WTC11 (cell line): ENCODE data around the gene PSMA3. TPM values are rescaled to one million over a fixed set of nuclear protein-coding genes. Genes with fewer than 3 reads are reported as not detected.
"Not testable (repeated sequence)": the region's sequence is repeated elsewhere in the genome, so short reads cannot be mapped to it uniquely, and the experiment has no call there.

Experiments used
- ATAC-seq: fragments of 200-7000 bp; cut with Tn5 transposase; 2 replicates; pipeline ENCODE4 v1.10.0; 2021; ENCODE audit warnings: mild to moderate bottlenecking, moderate library complexity
- CTCF ChIA-PET: fragments of 300-600 bp; sonication (Branson Sonifier 250); formaldehyde crosslinking; loops from one replicate; lab custom pipeline; 2021; ENCODE audit warnings: antibody characterized with exemption; lab: Charles Lee
- POLR2A ChIA-PET: fragments of 350-600 bp; sonication (Branson Sonifier 250); formaldehyde crosslinking; loops from one replicate; lab custom pipeline; 2021; ENCODE audit warnings: antibody characterized with exemption; lab: Charles Lee
- DNase-seq: peaks from one replicate; pipeline ENCODE4 v3.0.0; 2021; ENCODE audit warnings: low spot score
- H3K27ac Mint-ChIP-seq: 2 replicates; pipeline ENCODE4 v1.8.0; 2021; ENCODE audit warnings: mixed read lengths
- H3K27me3 Mint-ChIP-seq: 2 replicates; pipeline ENCODE4 v1.8.0; 2021; ENCODE audit warnings: low read depth, mild to moderate bottlenecking, moderate library complexity, mixed read lengths
- H3K36me3 Mint-ChIP-seq: 2 replicates; pipeline ENCODE4 v1.8.0; 2021; ENCODE audit warnings: mixed read lengths
- H3K4me1 Mint-ChIP-seq: 2 replicates; pipeline ENCODE4 v1.8.0; 2022; ENCODE audit warnings: mixed read lengths
- H3K4me3 Mint-ChIP-seq: 2 replicates; pipeline ENCODE4 v1.8.0; 2021; ENCODE audit warnings: mild to moderate bottlenecking, moderate library complexity, mixed read lengths
- H3K9me3 Mint-ChIP-seq: 2 replicates; pipeline ENCODE4 v1.8.0; 2021; ENCODE audit warnings: mixed read lengths
- ATF3 ChIP-seq: sonication (generic); formaldehyde crosslinking; conservative IDR thresholded peaks from 2 replicates; pipeline ENCODE4 v1.8.1; 2022; ENCODE audit warnings: mild to moderate bottlenecking, missing genetic modification reagents
- FOXP1 ChIP-seq: sonication (generic); formaldehyde crosslinking; IDR thresholded peaks from 2 replicates; pipeline ENCODE4 v1.8.0; 2022; ENCODE audit warnings: missing genetic modification reagents, mild to moderate bottlenecking, moderate library complexity, borderline replicate concordance
- HMGA2 ChIP-seq: fragments of 250-450 bp; sonication (Bioruptor Pico); IDR thresholded peaks from 2 replicates; pipeline ENCODE4 v1.4.0; 2021; ENCODE audit warnings: mild to moderate bottlenecking, moderate library complexity
- IRF1 ChIP-seq: sonication (generic); formaldehyde crosslinking; IDR thresholded peaks from 2 replicates; pipeline ENCODE4 v1.8.0; 2023; ENCODE audit warnings: missing genetic modification reagents
- JUN ChIP-seq: sonication (generic); formaldehyde crosslinking; IDR thresholded peaks from 2 replicates; pipeline ENCODE4 v1.8.0; 2023; ENCODE audit warnings: mild to moderate bottlenecking, missing genetic modification reagents
- KAT7 ChIP-seq: sonication (generic); formaldehyde crosslinking; IDR thresholded peaks from 2 replicates; pipeline ENCODE4 v1.8.1; 2023; ENCODE audit warnings: missing genetic modification reagents, mild to moderate bottlenecking, borderline replicate concordance
- MLX ChIP-seq: sonication (generic); formaldehyde crosslinking; IDR thresholded peaks from 2 replicates; pipeline ENCODE4 v1.8.1; 2023; ENCODE audit warnings: mild to moderate bottlenecking, missing genetic modification reagents, moderate library complexity
- NR3C1 ChIP-seq: sonication (generic); formaldehyde crosslinking; conservative IDR thresholded peaks from 2 replicates; pipeline ENCODE4 v1.8.1; 2023; ENCODE audit warnings: low read depth, mild to moderate bottlenecking, missing genetic modification reagents
- PRDM15 ChIP-seq: sonication (generic); formaldehyde crosslinking; IDR thresholded peaks from 2 replicates; pipeline ENCODE4 v1.8.0; 2022; ENCODE audit warnings: missing genetic modification reagents
- PREB ChIP-seq: sonication (generic); formaldehyde crosslinking; IDR thresholded peaks from 2 replicates; pipeline ENCODE4 v1.8.1; 2022; ENCODE audit warnings: mild to moderate bottlenecking, missing genetic modification reagents, moderate library complexity, borderline replicate concordance
- ZBTB21 ChIP-seq: sonication (generic); formaldehyde crosslinking; IDR thresholded peaks from 2 replicates; pipeline ENCODE4 v1.8.1; 2023; ENCODE audit warnings: mild to moderate bottlenecking, missing genetic modification reagents, borderline replicate concordance
- ZMAT4 ChIP-seq: fragments of 250-450 bp; sonication (Bioruptor Pico); IDR thresholded peaks from 2 replicates; pipeline ENCODE4 v1.9.0; 2021; ENCODE audit warnings: mild to moderate bottlenecking
- ZNF232 ChIP-seq: sonication (generic); formaldehyde crosslinking; IDR thresholded peaks from 2 replicates; pipeline ENCODE4 v1.8.0; 2022; ENCODE audit warnings: mild to moderate bottlenecking, missing genetic modification reagents
- total RNA-seq: library from RNA; stranded (reverse); gene quantifications from 3 replicates; pipeline ENCODE4 v1.2.3, GENCODE V29; 2021
- TF ChIP-seq, protein P1 (sequence below): sonication (generic); formaldehyde crosslinking; IDR thresholded peaks from 2 replicates; pipeline ENCODE4 v1.8.0; 2023; ENCODE audit warnings: mild to moderate bottlenecking, missing genetic modification reagents
- TF ChIP-seq, protein P2 (sequence below): sonication (generic); formaldehyde crosslinking; IDR thresholded peaks from 2 replicates; pipeline ENCODE4 v1.8.1; 2022; ENCODE audit warnings: low read depth, missing genetic modification reagents, borderline replicate concordance

The PSMA3 gene
- total RNA-seq, 1 experiment from 2014 or later: 286 TPM

DNA sequence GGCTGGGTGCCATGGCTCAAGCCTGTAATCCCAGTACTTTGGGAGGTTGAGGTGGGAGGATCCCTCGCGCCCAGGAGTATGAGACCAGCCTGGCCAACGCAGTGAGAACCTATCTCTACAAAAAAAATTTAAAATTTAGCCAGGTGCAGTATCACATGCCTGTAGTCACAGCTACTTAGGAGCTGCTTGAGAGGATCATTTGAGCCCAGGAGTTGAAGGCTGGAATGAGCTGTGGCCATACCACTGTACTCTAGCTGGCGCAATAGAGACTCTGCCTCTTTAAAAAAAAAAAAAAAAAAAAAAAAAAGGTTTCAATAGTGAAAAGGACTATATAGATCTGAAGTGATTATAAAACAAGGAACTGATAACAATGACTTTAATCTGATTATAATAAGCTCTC lies 13.5 kb downstream of the PSMA3 start (continued):
- no peak for TF ChIP-seq PREB (CRISPR knock-in tag)
- no peak for TF ChIP-seq HMGA2

DNA sequence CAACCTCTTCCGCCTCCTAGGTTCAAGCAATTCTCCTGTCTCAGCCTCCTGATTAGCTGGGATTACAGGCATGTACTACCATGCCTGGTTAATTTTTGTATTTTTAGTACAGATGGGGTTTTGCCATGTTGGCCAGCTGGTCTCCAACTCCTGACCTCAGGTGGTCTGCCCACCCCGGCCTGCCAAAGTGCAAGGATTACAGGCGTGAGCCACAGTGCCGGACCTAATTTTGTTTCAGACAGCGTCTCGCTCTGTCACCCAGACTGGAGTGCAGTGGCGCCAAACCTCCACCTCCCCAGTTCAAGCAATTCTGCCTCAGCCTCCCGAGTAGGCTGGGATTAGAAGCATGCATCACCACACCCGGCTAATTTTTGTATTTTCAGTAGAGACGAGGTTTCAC lies 17.4 kb downstream of the PSMA3 start:
- POLR2A ChIA-PET: interaction anchor here (0.6 kb wide), 1 partner anchor 10 kb away, joined by 3 read pairs; no protein-coding TSS in a partner anchor
- not testable (repeated sequence) for ATAC-seq
- H3K36me3 Mint-ChIP-seq: peaks cover 67% of the 10 kb centered on the region

GRCh38 chr14:58265401-58265800 lies 20.8 kb downstream of the PSMA3 start:
- ATAC-seq: no peak
- CTCF ChIA-PET: no interaction called here
- DNase-seq: no peak

More for the DNA sequence above, 17.4 kb downstream of the PSMA3 start:
- H3K27ac Mint-ChIP-seq, H3K4me1 Mint-ChIP-seq, H3K9me3 Mint-ChIP-seq, H3K27me3 Mint-ChIP-seq, H3K4me3 Mint-ChIP-seq, DNase-seq, CTCF ChIA-PET: not testable (repeated sequence)

More at GRCh38 chr14:58265401-58265800, 20.8 kb downstream of the PSMA3 start:
- no peak for TF ChIP-seq ZMAT4
- no peak for TF ChIP-seq PREB (CRISPR knock-in tag)
- no peak for TF ChIP-seq FOXP1 (CRISPR knock-in tag)
- TF ChIP-seq MLX (CRISPR knock-in tag): no peak
- no peak for TF ChIP-seq ZBTB21
- TF ChIP-seq, protein P1, sequence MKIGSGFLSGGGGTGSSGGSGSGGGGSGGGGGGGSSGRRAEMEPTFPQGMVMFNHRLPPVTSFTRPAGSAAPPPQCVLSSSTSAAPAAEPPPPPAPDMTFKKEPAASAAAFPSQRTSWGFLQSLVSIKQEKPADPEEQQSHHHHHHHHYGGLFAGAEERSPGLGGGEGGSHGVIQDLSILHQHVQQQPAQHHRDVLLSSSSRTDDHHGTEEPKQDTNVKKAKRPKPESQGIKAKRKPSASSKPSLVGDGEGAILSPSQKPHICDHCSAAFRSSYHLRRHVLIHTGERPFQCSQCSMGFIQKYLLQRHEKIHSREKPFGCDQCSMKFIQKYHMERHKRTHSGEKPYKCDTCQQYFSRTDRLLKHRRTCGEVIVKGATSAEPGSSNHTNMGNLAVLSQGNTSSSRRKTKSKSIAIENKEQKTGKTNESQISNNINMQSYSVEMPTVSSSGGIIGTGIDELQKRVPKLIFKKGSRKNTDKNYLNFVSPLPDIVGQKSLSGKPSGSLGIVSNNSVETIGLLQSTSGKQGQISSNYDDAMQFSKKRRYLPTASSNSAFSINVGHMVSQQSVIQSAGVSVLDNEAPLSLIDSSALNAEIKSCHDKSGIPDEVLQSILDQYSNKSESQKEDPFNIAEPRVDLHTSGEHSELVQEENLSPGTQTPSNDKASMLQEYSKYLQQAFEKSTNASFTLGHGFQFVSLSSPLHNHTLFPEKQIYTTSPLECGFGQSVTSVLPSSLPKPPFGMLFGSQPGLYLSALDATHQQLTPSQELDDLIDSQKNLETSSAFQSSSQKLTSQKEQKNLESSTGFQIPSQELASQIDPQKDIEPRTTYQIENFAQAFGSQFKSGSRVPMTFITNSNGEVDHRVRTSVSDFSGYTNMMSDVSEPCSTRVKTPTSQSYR: no peak
- no peak for TF ChIP-seq PRDM15 (CRISPR knock-in tag)
- TF ChIP-seq ZNF232: no peak
- no peak for TF ChIP-seq KAT7 (CRISPR knock-in tag)
- TF ChIP-seq ATF3 (CRISPR knock-in tag): no peak
- no peak for TF ChIP-seq IRF1 (CRISPR knock-in tag)
- TF ChIP-seq JUN: no peak
- TF ChIP-seq, protein P2, sequence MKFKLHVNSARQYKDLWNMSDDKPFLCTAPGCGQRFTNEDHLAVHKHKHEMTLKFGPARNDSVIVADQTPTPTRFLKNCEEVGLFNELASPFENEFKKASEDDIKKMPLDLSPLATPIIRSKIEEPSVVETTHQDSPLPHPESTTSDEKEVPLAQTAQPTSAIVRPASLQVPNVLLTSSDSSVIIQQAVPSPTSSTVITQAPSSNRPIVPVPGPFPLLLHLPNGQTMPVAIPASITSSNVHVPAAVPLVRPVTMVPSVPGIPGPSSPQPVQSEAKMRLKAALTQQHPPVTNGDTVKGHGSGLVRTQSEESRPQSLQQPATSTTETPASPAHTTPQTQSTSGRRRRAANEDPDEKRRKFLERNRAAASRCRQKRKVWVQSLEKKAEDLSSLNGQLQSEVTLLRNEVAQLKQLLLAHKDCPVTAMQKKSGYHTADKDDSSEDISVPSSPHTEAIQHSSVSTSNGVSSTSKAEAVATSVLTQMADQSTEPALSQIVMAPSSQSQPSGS (CRISPR knock-in tag): no peak
- no peak for TF ChIP-seq NR3C1 (CRISPR knock-in tag)
- POLR2A ChIA-PET: no interaction called here
- Mint-ChIP-seq H3K4me3 (no peak overlapping the region), H3K36me3 (peaks cover 76% of the 10 kb centered on the region), H3K4me1 (no peaks in the 10 kb centered on the region), H3K27ac (no peak overlapping the region), H3K9me3 (no peaks in the 10 kb centered on the region), H3K27me3 (no peaks in the 10 kb centered on the region)
